HG03060 (cell line): ENCODE measurements around the gene SMARCA2.

Experiments
- ATAC-seq: cut with Tn5 transposase; IDR thresholded peaks from one replicate; pipeline ENCODE4 v1.9.1; 2021; ENCODE audit warnings: low read depth, moderate number of reproducible peaks; ENCODE audit not compliant: unreplicated experiment

Gene SMARCA2

GRCh38 chr9:2199999-2200796 is 185.1 kb downstream of the SMARCA2 start:
- ATAC-seq, result no peak

- ATAC-seq, result no peak
Measured at GRCh38 chr9:2208465-2208864, 193.3 kb downstream of the SMARCA2 start.

- no peak for ATAC-seq
Measured at GRCh38 chr9:2208991-2209390, 193.8 kb downstream of the SMARCA2 start.

DNA sequence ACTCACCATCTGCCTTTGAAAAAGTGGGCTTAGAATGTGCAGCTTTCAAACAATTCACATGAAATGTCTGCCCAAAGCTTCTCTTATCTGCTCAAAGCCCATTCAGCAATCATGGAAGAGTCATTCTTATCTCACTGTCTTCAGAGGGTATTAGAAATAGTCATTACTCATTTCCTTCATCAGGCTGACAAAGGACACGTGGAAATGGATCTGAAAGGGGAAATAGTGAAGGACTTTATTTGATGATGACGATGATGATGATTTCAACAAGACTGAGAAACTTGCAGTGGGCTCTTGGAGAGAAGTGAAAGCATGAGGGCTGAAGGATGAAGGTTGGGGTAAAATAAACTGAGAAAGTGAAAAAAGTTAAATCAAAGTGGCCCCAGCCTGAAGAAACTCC is 194.3 kb downstream of the SMARCA2 start:
- ATAC-seq, result no peak

DNA sequence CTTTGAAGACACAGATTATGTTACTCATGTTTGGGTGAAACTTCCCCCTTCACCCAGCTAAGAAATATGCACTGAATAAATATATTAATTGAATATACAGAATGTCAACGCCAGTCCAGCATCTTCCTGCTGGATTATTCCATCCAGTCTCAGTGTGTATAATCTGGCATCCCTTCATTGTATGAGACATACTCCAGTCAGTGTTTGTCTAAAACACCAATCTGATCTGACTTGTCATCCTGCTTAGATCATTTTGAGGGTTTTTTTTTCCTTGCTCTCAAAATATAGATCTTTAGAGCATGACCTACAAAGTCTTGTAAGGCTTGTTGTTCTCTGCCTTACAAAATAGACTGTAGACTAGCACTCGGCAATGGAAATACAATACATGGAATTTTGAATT is 195.1 kb downstream of the SMARCA2 start:
- ATAC-seq, result no peak

DNA sequence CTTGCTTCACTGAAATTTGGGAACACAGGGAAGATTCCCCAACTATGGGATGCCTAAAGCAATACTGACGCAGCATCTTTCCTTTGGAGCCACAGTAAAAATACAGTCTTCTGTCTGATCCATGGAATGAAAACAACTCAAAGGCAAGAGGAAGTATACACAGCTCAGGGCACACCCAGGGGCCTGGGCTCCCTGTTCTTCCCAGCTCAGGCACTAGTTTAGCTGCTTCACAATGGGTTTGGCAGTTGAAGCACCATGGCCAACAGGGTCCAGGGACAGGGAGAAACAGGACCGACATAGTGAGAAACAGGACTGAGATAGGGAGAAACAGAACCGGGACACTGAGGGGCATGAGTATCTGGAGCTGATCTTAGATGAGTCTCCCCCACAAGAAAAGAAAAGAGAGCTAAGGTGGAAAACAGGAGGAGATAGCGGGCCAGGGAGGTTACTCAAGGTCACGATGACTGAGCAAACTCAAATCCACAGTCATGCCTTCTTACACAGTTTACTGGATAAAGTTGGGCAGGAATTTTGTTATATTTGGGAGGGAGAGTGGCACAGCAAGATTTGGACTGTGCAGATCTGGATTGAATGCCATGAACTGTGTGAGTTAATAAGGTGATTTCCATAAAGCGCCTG is 198.8 kb downstream of the SMARCA2 start:
- no peak for ATAC-seq

GRCh38 chr9:2214707-2215106 is 199.6 kb downstream of the SMARCA2 start:
- no peak for ATAC-seq

DNA sequence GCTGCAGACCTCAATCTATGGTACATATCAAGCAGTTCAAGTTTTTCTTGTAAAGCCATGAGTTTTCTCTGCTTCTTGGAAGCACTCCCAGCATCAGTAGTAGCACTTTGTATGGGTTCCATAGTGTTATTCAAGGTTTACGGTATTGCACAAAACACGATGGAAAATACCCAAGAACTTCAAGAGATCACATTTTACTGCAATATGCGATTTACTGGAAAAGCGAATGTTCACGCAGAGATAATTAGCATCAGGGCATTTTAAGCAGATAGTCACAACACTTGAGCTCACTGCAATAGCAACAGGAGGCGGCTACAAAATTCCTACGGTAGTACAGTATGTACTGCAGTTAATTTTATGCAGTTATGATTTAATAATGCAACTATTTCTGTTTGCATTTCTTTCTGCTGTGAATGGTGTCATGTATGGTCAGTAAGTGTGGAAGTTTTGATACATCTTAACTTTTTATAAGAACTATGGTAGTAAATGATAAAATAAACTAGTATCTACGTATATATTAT is 200.8 kb downstream of the SMARCA2 start:
- ATAC-seq, result no peak

DNA sequence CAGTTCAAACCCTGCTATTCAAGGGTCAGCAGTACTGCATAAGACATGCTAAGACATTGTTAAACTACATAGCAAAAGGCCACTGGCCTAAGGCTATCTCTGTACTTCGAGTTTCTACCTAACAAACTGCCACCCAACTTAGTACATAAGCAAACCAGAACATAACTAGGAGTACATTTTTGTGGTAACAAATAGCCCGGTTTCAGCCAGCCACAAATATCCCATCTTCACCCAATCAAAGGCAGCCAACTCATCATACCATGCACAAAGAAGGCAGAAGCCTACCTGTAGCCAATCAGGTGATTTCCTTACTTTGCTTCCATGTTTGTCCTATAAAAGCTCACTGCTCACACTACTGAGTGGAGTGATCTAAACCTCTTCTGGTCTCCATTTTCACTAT is 201.4 kb downstream of the SMARCA2 start:
- no peak for ATAC-seq

- ATAC-seq, result no peak
Measured at GRCh38 chr9:2217540-2217939, 202.4 kb downstream of the SMARCA2 start.

- ATAC-seq, result no peak
Measured at GRCh38 chr9:2220036-2220435, 204.9 kb downstream of the SMARCA2 start.

GRCh38 chr9:2227144-2227867 is 212.2 kb downstream of the SMARCA2 start:
- no peak for ATAC-seq

DNA sequence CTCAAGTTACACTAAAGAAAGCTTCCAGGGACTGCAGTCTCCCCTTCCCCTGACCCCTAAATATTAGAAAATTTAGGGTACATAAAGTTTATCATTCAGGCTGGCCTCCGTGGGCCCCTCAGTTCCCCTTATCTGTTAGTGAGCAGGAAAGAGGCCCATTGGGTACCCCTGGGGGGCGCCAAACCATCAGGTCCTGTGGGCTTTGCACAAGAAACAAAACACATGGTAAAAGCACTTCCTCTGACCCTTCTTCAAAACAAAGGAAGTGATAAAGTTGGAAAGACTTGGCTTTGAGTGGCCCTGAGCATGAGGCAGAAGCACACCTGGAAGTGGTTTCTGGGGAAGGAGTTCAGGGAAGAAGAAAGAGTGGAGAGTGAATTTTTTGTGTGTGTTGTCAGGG is 213.0 kb downstream of the SMARCA2 start:
- ATAC-seq, result no peak

DNA sequence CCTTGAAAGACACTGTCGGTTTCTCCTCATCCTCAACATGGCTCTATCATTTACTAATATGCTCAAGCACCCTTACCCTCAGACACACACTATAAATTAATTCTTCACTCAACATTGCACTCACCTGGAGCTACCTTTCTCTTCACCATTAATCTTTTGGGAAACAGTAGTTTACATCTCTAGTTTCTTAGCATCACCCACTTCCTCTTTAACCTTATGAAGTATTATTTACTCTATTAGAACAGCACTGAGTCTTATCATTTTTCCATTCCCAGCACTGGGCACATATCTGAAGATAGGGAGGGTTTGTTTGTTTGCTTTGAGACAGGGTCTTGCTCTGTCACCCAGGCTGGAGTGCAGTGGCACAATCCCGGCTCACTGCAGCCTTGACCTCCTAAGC is 213.5 kb downstream of the SMARCA2 start:
- no peak for ATAC-seq

- ATAC-seq, result peak; percentile 55
Measured at GRCh38 chr9:2229109-2229721, 214.1 kb downstream of the SMARCA2 start.

DNA sequence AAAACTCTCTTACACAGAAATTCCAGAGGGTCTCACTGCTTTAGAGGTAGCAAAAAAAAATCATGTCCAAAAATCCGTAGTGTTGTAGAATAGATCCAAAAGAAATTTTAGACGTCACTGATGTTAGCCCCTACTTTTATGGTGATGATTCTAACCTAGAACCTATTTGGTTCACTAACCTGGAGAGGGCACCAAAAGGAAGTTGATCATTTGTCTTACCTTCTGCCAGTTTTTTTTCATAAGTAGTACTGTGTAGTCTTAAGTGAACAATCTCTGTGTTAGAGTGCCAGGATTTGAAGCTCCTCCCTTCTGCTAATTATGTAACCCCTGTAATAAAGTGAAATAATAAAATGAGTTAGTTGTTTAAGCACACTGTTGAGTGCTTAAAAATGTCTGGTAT is 215.2 kb downstream of the SMARCA2 start:
- ATAC-seq, result no peak

DNA sequence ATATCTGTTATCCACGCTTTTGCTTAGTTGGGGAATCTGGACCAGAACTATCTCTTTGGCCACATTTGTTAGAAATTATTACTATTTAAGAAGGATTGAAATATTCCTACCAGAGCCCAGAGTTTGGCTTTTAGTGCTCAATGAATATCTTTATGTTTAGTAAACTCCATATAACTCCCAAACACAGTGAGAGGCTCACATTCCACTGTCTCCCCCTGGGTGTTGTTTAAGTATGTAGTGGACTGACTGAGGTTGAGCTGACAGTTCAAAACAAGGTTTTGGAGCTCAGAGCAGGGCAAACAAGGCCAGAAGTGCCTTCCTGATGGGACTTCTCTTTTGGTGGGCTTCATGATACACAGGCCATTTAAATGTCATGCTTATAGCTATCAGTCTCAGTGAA is 216.0 kb downstream of the SMARCA2 start:
- no peak for ATAC-seq

- no peak for ATAC-seq
Measured at GRCh38 chr9:2231829-2232228, 216.7 kb downstream of the SMARCA2 start.

- ATAC-seq, result no peak
Measured at GRCh38 chr9:2233274-2233673, 218.1 kb downstream of the SMARCA2 start.

- no peak for ATAC-seq
Measured at GRCh38 chr9:2234371-2234893, 219.3 kb downstream of the SMARCA2 start.

GRCh38 chr9:2235623-2236022 is 220.5 kb downstream of the SMARCA2 start:
- no peak for ATAC-seq
